Thyroid gland (tissue), 4 donors: ENCODE results near the gene FANCC. TPM values are rescaled to one million over a fixed set of nuclear protein-coding genes. Genes with fewer than 3 reads are reported as not detected.
A peak's percentile ranks its signal among the peaks of the same experiment; 100 is the strongest.

ENCODE experiments used
- DNase-seq, 2 donors: peaks; one replicate each; pipeline ENCODE4 v3.0.0-alpha.2; 2019
- H3K27ac ChIP-seq, 3 donors: fragments of 200-600 bp; sonication (generic); 1 replicate in 2 of 3; 2 replicates in 1 of 3; pipeline ENCODE4 v1.5.1; 2016 to 2019; ENCODE audit warnings: mild to moderate bottlenecking in 1 of 3, moderate library complexity in 1 of 3
- H3K27me3 ChIP-seq: fragments of 200-600 bp; sonication (generic); one replicate; pipeline ENCODE4 v1.5.1; 2019
- H3K36me3 ChIP-seq, 2 donors: fragments of 200-600 bp; sonication (generic); one replicate each; pipeline ENCODE4 v1.5.1; 2016 to 2019
- H3K4me1 ChIP-seq, 2 donors: fragments of 200-600 bp; sonication (generic); one replicate each; pipeline ENCODE4 v1.5.1; 2017 to 2019
- H3K4me3 ChIP-seq, 3 donors: fragments of 200-600 bp; sonication (generic); replicated peaks in 1 of 3; 1 replicate in 2 of 3; 2 replicates in 1 of 3; pipeline ENCODE4 v1.5.1; 2016; ENCODE audit warnings: mild to moderate bottlenecking in 1 of 3
- H3K9me3 ChIP-seq: fragments of 200-600 bp; sonication (generic); one replicate; pipeline ENCODE4 v1.5.1; 2017
- CTCF ChIP-seq, 6 experiments: fragments of 200-600 bp in 3 of 6; fragments of 450-650 bp in 3 of 6; sonication (generic) in 3 of 6; IDR thresholded peaks; one replicate each; pipeline ENCODE4 v1.5.1; 2016 to 2019; ENCODE audit warnings: antibody characterized with exemption in 6 of 6, mild to moderate bottlenecking in 2 of 6, inconsistent platforms in 1 of 6, moderate library complexity in 1 of 6
- POLR2A ChIP-seq, 2 donors: fragments of 450-650 bp; IDR thresholded peaks; one replicate each; pipeline ENCODE4 v1.6.1; 2017; ENCODE audit warnings: antibody characterized with exemption in 2 of 2, mild to moderate bottlenecking in 2 of 2, moderate library complexity in 1 of 2
- WGBS, 2 donors: methylation state at CpG; one replicate each; pipeline ENCODE4 v1.1.5; 2017; 5-methylcytosine and 5-hydroxymethylcytosine counted together
- intact Hi-C: fragments of 100-400 bp; cut with DNase I; formaldehyde crosslinking; loops from one replicate; pipeline ENCODE4 v1.15.1; 2023
- total RNA-seq, 4 donors: library from RNA; depleted of rRNA; stranded (reverse); fragments of >200 nt; gene quantifications; one replicate each; pipeline ENCODE4 v1.2.3, GENCODE V29; 2016

FANCC gene
- total RNA-seq, 4 donors from 2014 or later = 13.9 to 15.0 (median 14.2) TPM

GRCh38 chr9:95171596-95171995 is 145.9 kb downstream of the FANCC start:
- no peak for TF ChIP-seq POLR2A (IDR thresholded peaks at IDR 0.05)
- TF ChIP-seq CTCF (IDR thresholded peaks at IDR 0.05) = no peak
- Histone ChIP-seq H3K4me1 (no peaks in the 10 kb centered on the region), H3K36me3 (no peaks in the 10 kb centered on the region), H3K9me3 (no peaks in the 10 kb centered on the region), H3K27me3 (no peaks in the 10 kb centered on the region), H3K4me3 (no peak overlapping the region), H3K27ac (no peak overlapping the region)
- intact Hi-C loops = no loop called here
- 84 to 88% methylated on average over 1 of the region's 1 CpG for WGBS, 2 donors
- no peak for DNase-seq

GRCh38 chr9:95171001-95171400 is 146.5 kb downstream of the FANCC start:
- Histone ChIP-seq H3K4me1 (no peaks in the 10 kb centered on the region), H3K36me3 (no peaks in the 10 kb centered on the region), H3K9me3 (no peaks in the 10 kb centered on the region), H3K27ac (no peak overlapping the region), H3K4me3 (no peak overlapping the region), H3K27me3 (no peaks in the 10 kb centered on the region)
- DNase-seq = no peak
- no peak for TF ChIP-seq POLR2A (IDR thresholded peaks at IDR 0.05)
- no peak for TF ChIP-seq CTCF (IDR thresholded peaks at IDR 0.05)
- intact Hi-C loops = no loop called here
- WGBS, 2 donors = 64 to 73% methylated on average over 4 of the region's 4 CpGs

GRCh38 chr9:95167998-95168397 is 149.5 kb downstream of the FANCC start:
- intact Hi-C loops = no loop called here
- WGBS, 2 donors = 58 to 60% methylated on average over 4 of the region's 4 CpGs
- no peaks in the 10 kb centered on the region for H3K9me3 ChIP-seq
- TF ChIP-seq CTCF (IDR thresholded peaks at IDR 0.05) = peak; percentile 71 to 82 (median 78)
- no peak for TF ChIP-seq POLR2A (IDR thresholded peaks at IDR 0.05)
- no peak overlapping the region for H3K4me3 ChIP-seq
- H3K36me3 ChIP-seq = no peaks in the 10 kb centered on the region
- H3K4me1 ChIP-seq = no peaks in the 10 kb centered on the region
- H3K27ac ChIP-seq = no peak overlapping the region
- peak; percentile 56 to 58 for DNase-seq
- H3K27me3 ChIP-seq = no peaks in the 10 kb centered on the region

- 87 to 95% methylated on average over 1 of the region's 1 CpG for WGBS, 2 donors
- Histone ChIP-seq H3K36me3 (no peaks in the 10 kb centered on the region), H3K27ac (no peak overlapping the region), H3K4me3 (no peak overlapping the region), H3K4me1 (no peaks in the 10 kb centered on the region), H3K27me3 (no peaks in the 10 kb centered on the region), H3K9me3 (no peaks in the 10 kb centered on the region)
- TF ChIP-seq POLR2A (IDR thresholded peaks at IDR 0.05) (no peak), CTCF (IDR thresholded peaks at IDR 0.05) (no peak)
- no peak for DNase-seq
- intact Hi-C loops = no loop called here
These were observed 152.5 kb downstream of the FANCC start for GRCh38 chr9:95165004-95165403.

GRCh38 chr9:95157481-95158151 is 159.9 kb downstream of the FANCC start:
- peaks cover 6 to 8% of the 10 kb centered on the region in 2 donors for H3K4me1 ChIP-seq
- H3K27ac ChIP-seq = peak overlapping the region in 1 of 3 donors; percentile 4
- peak; percentile 69 to 70 for DNase-seq
- intact Hi-C loops = no loop called here
- no peaks in the 10 kb centered on the region for H3K27me3 ChIP-seq
- WGBS, 2 donors = 46 to 54% methylated on average over 7 of the region's 7 CpGs
- TF ChIP-seq POLR2A (IDR thresholded peaks at IDR 0.05) = no peak
- no peak for TF ChIP-seq CTCF (IDR thresholded peaks at IDR 0.05)
- H3K9me3 ChIP-seq = no peaks in the 10 kb centered on the region
- no peak overlapping the region for H3K4me3 ChIP-seq
- no peaks in the 10 kb centered on the region for H3K36me3 ChIP-seq
